ENCODE data around the gene TUBB4B. TPM values are rescaled to one million over a fixed set of nuclear protein-coding genes. Genes with fewer than 3 reads are reported as not detected.
A peak's percentile ranks its signal among the peaks of the same experiment; 100 is the strongest.

TUBB4B gene
- total and polyA plus RNA-seq, 2 experiments from 2014 or later: 309 to 446 TPM

DNA sequence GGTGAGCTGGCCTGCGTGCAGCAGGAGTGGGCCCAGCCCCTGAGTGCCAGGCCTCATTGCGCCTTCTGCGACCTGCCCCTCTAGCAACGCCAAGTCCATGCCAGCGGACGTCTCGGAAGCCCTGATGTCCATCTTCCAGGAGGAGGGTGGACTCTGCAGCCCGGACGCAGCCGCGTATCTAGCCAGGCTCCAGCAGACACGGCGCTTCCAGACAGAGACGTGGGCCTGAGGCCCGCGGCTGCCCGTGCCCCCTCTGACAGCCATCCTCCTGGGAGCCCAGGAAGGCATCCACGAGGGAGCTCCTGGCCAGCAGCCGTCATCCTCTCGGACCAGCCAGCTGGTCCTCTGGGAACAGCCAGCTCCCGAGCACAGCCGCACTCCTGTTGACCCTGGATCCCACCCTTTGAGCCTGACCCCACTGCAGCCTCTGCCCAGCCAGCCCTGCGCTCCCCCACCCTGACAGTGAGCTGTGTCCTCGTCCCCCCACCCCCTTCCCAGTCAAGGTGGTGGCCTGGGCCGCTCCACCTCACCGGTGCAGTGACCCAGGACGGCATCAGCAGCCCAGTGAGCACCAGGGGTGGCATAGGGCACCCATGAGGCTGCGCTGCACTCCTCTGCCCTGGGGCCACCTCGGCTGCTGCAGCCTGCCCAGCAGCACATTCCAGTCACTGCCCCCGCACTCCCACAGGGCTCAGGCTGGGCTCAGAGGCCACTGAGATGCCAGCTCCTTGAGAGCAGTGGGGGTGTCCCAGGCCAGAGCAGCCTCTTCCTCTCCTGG lies 24.7 kb upstream of the TUBB4B start:
- 94% methylated on average over 21 of the region's 30 CpGs for WGBS (ENCODE audit: low lambda C conversion rate, missing lambda C conversion rate)
- H3K9me2 ChIP-seq (replicated peaks; ENCODE audit: insufficient read depth): no peaks in the 10 kb centered on the region
- no peaks in the 10 kb centered on the region for H3K27me3 ChIP-seq
- no peaks in the 10 kb centered on the region for H3K36me3 ChIP-seq (replicated peaks; ENCODE audit: insufficient read depth, low read depth)
- H3K4me1 ChIP-seq (ENCODE audit: insufficient read depth): peaks cover 22% of the 10 kb centered on the region
- H3K4me2 ChIP-seq: peak overlapping the region; percentile 70
- no peak overlapping the region for H2AFZ ChIP-seq
- TF ChIP-seq EZH2phosphoT487 (IDR thresholded peaks at IDR 0.05; ENCODE audit: low read depth, severe bottlenecking, unreplicated experiment) (no peak), EZH2 (IDR thresholded peaks at IDR 0.05; ENCODE audit: borderline replicate concordance) (no peak)
- TF ChIP-seq, protein P1, sequence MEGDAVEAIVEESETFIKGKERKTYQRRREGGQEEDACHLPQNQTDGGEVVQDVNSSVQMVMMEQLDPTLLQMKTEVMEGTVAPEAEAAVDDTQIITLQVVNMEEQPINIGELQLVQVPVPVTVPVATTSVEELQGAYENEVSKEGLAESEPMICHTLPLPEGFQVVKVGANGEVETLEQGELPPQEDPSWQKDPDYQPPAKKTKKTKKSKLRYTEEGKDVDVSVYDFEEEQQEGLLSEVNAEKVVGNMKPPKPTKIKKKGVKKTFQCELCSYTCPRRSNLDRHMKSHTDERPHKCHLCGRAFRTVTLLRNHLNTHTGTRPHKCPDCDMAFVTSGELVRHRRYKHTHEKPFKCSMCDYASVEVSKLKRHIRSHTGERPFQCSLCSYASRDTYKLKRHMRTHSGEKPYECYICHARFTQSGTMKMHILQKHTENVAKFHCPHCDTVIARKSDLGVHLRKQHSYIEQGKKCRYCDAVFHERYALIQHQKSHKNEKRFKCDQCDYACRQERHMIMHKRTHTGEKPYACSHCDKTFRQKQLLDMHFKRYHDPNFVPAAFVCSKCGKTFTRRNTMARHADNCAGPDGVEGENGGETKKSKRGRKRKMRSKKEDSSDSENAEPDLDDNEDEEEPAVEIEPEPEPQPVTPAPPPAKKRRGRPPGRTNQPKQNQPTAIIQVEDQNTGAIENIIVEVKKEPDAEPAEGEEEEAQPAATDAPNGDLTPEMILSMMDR (IDR thresholded peaks at IDR 0.05; ENCODE audit: poor library complexity): no peak
- no peaks in the 10 kb centered on the region for H4K20me1 ChIP-seq (ENCODE audit: insufficient read depth, poor library complexity, severe bottlenecking)
- no peaks in the 10 kb centered on the region for H3K9me3 ChIP-seq (ENCODE audit: low read depth)
- no peak overlapping the region for H3K4me3 ChIP-seq
- no peak overlapping the region for H3K27ac ChIP-seq
- DNase-seq (ENCODE audit: low spot score): no peak
- H3K79me2 ChIP-seq: no peaks in the 10 kb centered on the region

DNA sequence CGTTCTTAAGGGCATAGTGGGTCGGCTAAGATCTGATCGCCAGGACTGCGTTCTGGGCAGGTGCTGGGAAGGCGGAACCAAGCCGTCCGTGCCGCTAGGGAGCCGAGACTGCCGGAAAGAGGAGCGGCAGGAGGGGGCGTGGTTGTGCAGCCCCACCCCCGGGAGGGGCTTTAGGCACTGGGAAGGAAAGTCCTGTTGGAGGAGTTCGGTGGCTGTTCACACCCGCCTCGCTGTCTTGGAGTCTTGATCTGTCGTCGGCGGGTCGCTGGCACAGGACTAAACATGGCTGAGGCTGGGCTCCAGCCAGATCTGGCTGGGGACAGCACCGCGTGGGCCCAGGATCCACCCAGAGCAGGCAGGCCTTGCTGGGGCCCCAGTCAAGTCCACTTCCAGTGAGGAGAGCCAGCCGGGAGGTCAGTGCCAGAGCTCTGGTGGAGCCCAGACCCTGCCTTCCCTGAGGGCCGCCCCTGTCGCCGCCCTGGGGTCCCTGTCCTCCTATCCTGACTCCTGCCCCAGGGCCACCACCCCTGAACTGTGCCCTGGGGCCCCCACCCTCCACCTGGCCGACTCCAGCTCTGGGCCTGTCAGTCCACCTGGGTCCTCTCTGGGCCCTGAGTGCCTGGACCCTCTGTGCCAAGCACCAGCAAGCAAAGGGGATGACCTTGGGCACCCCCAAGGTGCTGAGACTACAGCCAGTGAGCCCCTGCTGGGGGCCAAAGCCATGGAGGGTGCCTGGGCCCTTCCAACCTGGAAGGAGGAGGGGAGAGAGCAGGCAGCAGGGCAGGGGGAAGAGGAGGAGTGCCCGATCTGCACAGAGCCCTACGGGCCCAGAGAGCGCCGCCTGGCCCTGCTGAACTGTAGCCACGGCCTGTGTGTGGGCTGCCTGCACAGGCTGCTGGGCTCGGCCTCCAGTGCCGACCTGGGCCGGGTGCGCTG lies 23.5 kb upstream of the TUBB4B start:
- Histone ChIP-seq H3K4me2 (peak overlapping the region; percentile 70), H3K27me3 (no peaks in the 10 kb centered on the region), H3K36me3 (replicated peaks; ENCODE audit: insufficient read depth, low read depth) (no peaks in the 10 kb centered on the region), H3K9me2 (replicated peaks; ENCODE audit: insufficient read depth) (no peaks in the 10 kb centered on the region), H4K20me1 (ENCODE audit: insufficient read depth, poor library complexity, severe bottlenecking) (no peaks in the 10 kb centered on the region), H3K4me3 (no peak overlapping the region), H2AFZ (no peak overlapping the region), H3K4me1 (ENCODE audit: insufficient read depth) (peaks cover 24% of the 10 kb centered on the region), H3K9me3 (ENCODE audit: low read depth) (no peaks in the 10 kb centered on the region), H3K79me2 (no peaks in the 10 kb centered on the region), H3K27ac (peak overlapping the region; percentile 85)
- TF ChIP-seq EZH2phosphoT487 (IDR thresholded peaks at IDR 0.05; ENCODE audit: low read depth, severe bottlenecking, unreplicated experiment) (no peak), EZH2 (IDR thresholded peaks at IDR 0.05; ENCODE audit: borderline replicate concordance) (no peak)
- 52% methylated on average over 36 of the region's 36 CpGs for WGBS (ENCODE audit: low lambda C conversion rate, missing lambda C conversion rate)
- peak; percentile 90 for DNase-seq (ENCODE audit: low spot score)

DNA sequence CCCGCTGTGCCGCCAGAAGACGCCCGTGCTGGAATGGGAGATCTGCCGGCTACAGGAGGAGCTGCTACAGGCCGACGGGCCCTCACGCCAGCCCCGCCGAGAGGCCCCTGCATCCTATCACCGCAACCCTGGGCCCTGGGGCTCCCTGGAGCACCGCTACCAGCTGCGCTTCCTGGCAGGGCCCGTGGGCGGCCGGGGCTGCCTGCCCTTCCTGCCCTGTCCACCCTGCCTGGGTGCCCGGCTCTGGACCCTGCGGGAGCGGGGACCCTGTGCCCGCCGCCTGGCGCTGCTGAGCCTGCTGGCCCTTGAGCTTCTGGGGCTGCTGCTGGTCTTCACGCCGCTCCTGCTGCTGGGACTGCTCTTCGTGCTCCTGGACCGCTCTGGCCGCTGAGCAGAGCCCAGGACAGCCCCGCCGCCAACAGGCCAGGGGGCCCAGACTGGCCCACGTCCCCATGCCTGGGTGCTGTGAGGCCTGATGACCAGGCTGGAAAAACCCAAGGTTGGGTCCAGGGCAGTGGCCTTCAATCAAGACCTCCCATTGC lies 22.8 kb upstream of the TUBB4B start:
- H3K4me1 ChIP-seq (ENCODE audit: insufficient read depth): peaks cover 29% of the 10 kb centered on the region
- no peaks in the 10 kb centered on the region for H3K9me2 ChIP-seq (replicated peaks; ENCODE audit: insufficient read depth)
- no peaks in the 10 kb centered on the region for H3K79me2 ChIP-seq
- H3K9me3 ChIP-seq (ENCODE audit: low read depth): no peaks in the 10 kb centered on the region
- no peak overlapping the region for H3K4me3 ChIP-seq
- H3K27ac ChIP-seq: peak overlapping the region; percentile 82
- H3K4me2 ChIP-seq: peak overlapping the region; percentile 70
- no peak for DNase-seq (ENCODE audit: low spot score)
- 96% methylated on average over 28 of the region's 30 CpGs for WGBS (ENCODE audit: low lambda C conversion rate, missing lambda C conversion rate)
- H3K36me3 ChIP-seq (replicated peaks; ENCODE audit: insufficient read depth, low read depth): no peaks in the 10 kb centered on the region
- TF ChIP-seq EZH2 (IDR thresholded peaks at IDR 0.05; ENCODE audit: borderline replicate concordance): no peak
- TF ChIP-seq, protein P1 (IDR thresholded peaks at IDR 0.05; ENCODE audit: poor library complexity): no peak
- no peak for TF ChIP-seq EZH2phosphoT487 (IDR thresholded peaks at IDR 0.05; ENCODE audit: low read depth, severe bottlenecking, unreplicated experiment)
- H4K20me1 ChIP-seq (ENCODE audit: insufficient read depth, poor library complexity, severe bottlenecking): no peaks in the 10 kb centered on the region
- H2AFZ ChIP-seq: no peak overlapping the region
- H3K27me3 ChIP-seq: no peaks in the 10 kb centered on the region

All from hepatocyte (in vitro differentiated cells).